Posterior cingulate gyrus (tissue), 11 donors: Measurements from ENCODE around the gene SLC6A11.

ENCODE experiments used
- DNase-seq, 10 donors: peaks; one replicate each; pipeline versions ENCODE4 v3.0.0 to v3.0.0-alpha.2; 2020 to 2021; ENCODE audit warnings: mixed read lengths in 3 of 10
- intact Hi-C: fragments of 100-400 bp; cut with DNase I; formaldehyde crosslinking; loops from one replicate; pipeline ENCODE4 v1.15.1; 2023

The SLC6A11 gene

GRCh38 chr3:10835406-10835805, 19.4 kb downstream of the SLC6A11 start:
- intact Hi-C loops: no loop called here
- DNase-seq: no peak

- DNase-seq: no peak
- intact Hi-C loops: no loop called here
Measured at GRCh38 chr3:10836676-10837075, 20.6 kb downstream of the SLC6A11 start.

- intact Hi-C loops: no loop called here
- DNase-seq: peak in 4 of 10 donors; percentile 31 to 78 (median 40)
Measured at GRCh38 chr3:10837849-10838248, 21.8 kb downstream of the SLC6A11 start.

GRCh38 chr3:10839167-10839566, 23.1 kb downstream of the SLC6A11 start:
- intact Hi-C loops: no loop called here
- no peak for DNase-seq

GRCh38 chr3:10841100-10841499, 25.1 kb downstream of the SLC6A11 start:
- intact Hi-C loops: no loop called here

GRCh38 chr3:10843378-10843777, 27.4 kb downstream of the SLC6A11 start:
- no peak for DNase-seq
- intact Hi-C loops: no loop called here

More at GRCh38 chr3:10841100-10841499, 25.1 kb downstream of the SLC6A11 start:
- no peak for DNase-seq

- peak in 4 of 10 donors; percentile 31 to 87 (median 41) for DNase-seq
- intact Hi-C loops: no loop called here
Measured at GRCh38 chr3:10845001-10845761, 29.2 kb downstream of the SLC6A11 start.

GRCh38 chr3:10845839-10846656, 30.0 kb downstream of the SLC6A11 start:
- intact Hi-C loops: no loop called here
- DNase-seq: no peak

GRCh38 chr3:10846657-10846975, 30.6 kb downstream of the SLC6A11 start:
- no peak for DNase-seq
- intact Hi-C loops: no loop called here

- no peak for DNase-seq
- intact Hi-C loops: no loop called here
Measured at GRCh38 chr3:10848261-10848660, 32.2 kb downstream of the SLC6A11 start.

- intact Hi-C loops: no loop called here
- peak in 1 of 10 donors; percentile 77 for DNase-seq
Measured at GRCh38 chr3:10852066-10852808, 36.2 kb downstream of the SLC6A11 start.

GRCh38 chr3:10855083-10855870, 39.2 kb downstream of the SLC6A11 start:
- intact Hi-C loops: no loop called here
- no peak for DNase-seq

- no peak for DNase-seq
- intact Hi-C loops: no loop called here
Measured at GRCh38 chr3:10855871-10856662, 40.0 kb downstream of the SLC6A11 start.

- intact Hi-C loops: no loop called here
- no peak for DNase-seq
Measured at GRCh38 chr3:10857235-10857634, 41.2 kb downstream of the SLC6A11 start.

GRCh38 chr3:10858091-10858490, 42.1 kb downstream of the SLC6A11 start:
- no peak for DNase-seq

GRCh38 chr3:10867384-10867783, 51.4 kb downstream of the SLC6A11 start:
- DNase-seq: no peak
- intact Hi-C loops: no loop called here

More at GRCh38 chr3:10858091-10858490, 42.1 kb downstream of the SLC6A11 start:
- intact Hi-C loops: no loop called here

- DNase-seq: no peak
Measured at GRCh38 chr3:10869460-10869859, 53.4 kb downstream of the SLC6A11 start.

GRCh38 chr3:10870296-10870695, 54.3 kb downstream of the SLC6A11 start:
- intact Hi-C loops: no loop called here

More at GRCh38 chr3:10869460-10869859, 53.4 kb downstream of the SLC6A11 start:
- intact Hi-C loops: no loop called here

GRCh38 chr3:10873415-10873814, 57.4 kb downstream of the SLC6A11 start:
- intact Hi-C loops: no loop called here
- DNase-seq: no peak

More at GRCh38 chr3:10870296-10870695, 54.3 kb downstream of the SLC6A11 start:
- no peak for DNase-seq
